ENCODE measurements around the gene OSM.

OSM gene

GRCh38 chr22:30289141-30289979 lies 22.7 kb upstream of the OSM start, which contains the start of gene CASTOR1:
Gene CASTOR1, minus strand, starts transcription at chr22:30289505. Its CDS starts 8 bp downstream, at chr22:30289497.
- no peak for TF ChIP-seq CTCF (conservative IDR thresholded peaks at IDR 0.05; ENCODE audit: control insufficient read depth, insufficient read depth, low read depth, low read length)
- DNase-seq (ENCODE audit: low read depth) = peak; percentile 97
- peak within 1 kb of the TSS; percentile 53 for H3K4me3 ChIP-seq (ENCODE audit: control insufficient read depth, low read depth, low read length)

GRCh38 chr22:30288419-30289140 lies 21.9 kb upstream of the OSM start:
- TF ChIP-seq CTCF (conservative IDR thresholded peaks at IDR 0.05; ENCODE audit: control insufficient read depth, insufficient read depth, low read depth, low read length) = no peak
- DNase-seq (ENCODE audit: low read depth) = no peak
- peak overlapping the region; percentile 53 for H3K4me3 ChIP-seq (ENCODE audit: control insufficient read depth, low read depth, low read length)

GRCh38 chr22:30287648-30288418 lies 21.2 kb upstream of the OSM start:
- peak overlapping the region; percentile 53 for H3K4me3 ChIP-seq (ENCODE audit: control insufficient read depth, low read depth, low read length)
- DNase-seq (ENCODE audit: low read depth) = peak; percentile 88
- TF ChIP-seq CTCF (conservative IDR thresholded peaks at IDR 0.05; ENCODE audit: control insufficient read depth, insufficient read depth, low read depth, low read length) = peak; percentile 60

GRCh38 chr22:30286813-30287647 lies 20.4 kb upstream of the OSM start:
- DNase-seq (ENCODE audit: low read depth) = peak; percentile 45
- TF ChIP-seq CTCF (conservative IDR thresholded peaks at IDR 0.05; ENCODE audit: control insufficient read depth, insufficient read depth, low read depth, low read length) = peak; percentile 72

GRCh38 chr22:30286331-30286730 lies 19.7 kb upstream of the OSM start:
- TF ChIP-seq CTCF (conservative IDR thresholded peaks at IDR 0.05; ENCODE audit: control insufficient read depth, insufficient read depth, low read depth, low read length) = no peak

More at GRCh38 chr22:30286813-30287647, 20.4 kb upstream of the OSM start:
- no peak overlapping the region for H3K4me3 ChIP-seq (ENCODE audit: control insufficient read depth, low read depth, low read length)

GRCh38 chr22:30285846-30286200 lies 19.2 kb upstream of the OSM start:
- no peak overlapping the region for H3K4me3 ChIP-seq (ENCODE audit: control insufficient read depth, low read depth, low read length)
- no peak for DNase-seq (ENCODE audit: low read depth)
- TF ChIP-seq CTCF (conservative IDR thresholded peaks at IDR 0.05; ENCODE audit: control insufficient read depth, insufficient read depth, low read depth, low read length) = no peak

More at GRCh38 chr22:30286331-30286730, 19.7 kb upstream of the OSM start:
- H3K4me3 ChIP-seq (ENCODE audit: control insufficient read depth, low read depth, low read length) = no peak overlapping the region
- no peak for DNase-seq (ENCODE audit: low read depth)

Measured in fibroblast of mammary gland (primary cell).